SK-N-SH treated with all-trans-retinoic acid at 6 μM for 48 hours (cell line): ENCODE measurements around the gene ANKRD36.
"Not testable (repeated sequence)": the region's sequence is repeated elsewhere in the genome, so short reads cannot be mapped to it uniquely, and the experiment has no call there.

Source experiments
- ARNTL ChIP-seq: fragments of 450-650 bp; formaldehyde crosslinking; IDR thresholded peaks from 2 replicates; pipeline ENCODE4 v1.5.0; 2020; ENCODE audit warnings: low read depth, mild to moderate bottlenecking, moderate library complexity, borderline replicate concordance
- CREB5 ChIP-seq: fragments of 250-450 bp; sonication (Bioruptor Pico); IDR thresholded peaks from 2 replicates; pipeline ENCODE4 v1.5.1; 2020; ENCODE audit warnings: low read depth, mild to moderate bottlenecking, moderate library complexity
- ISL1 ChIP-seq: fragments of 250-450 bp; sonication (Bioruptor Pico); IDR thresholded peaks from 2 replicates; pipeline ENCODE4 v2.1.2; 2022; ENCODE audit warnings: mild to moderate bottlenecking, moderate library complexity
- RARB ChIP-seq: fragments of 250-450 bp; sonication (Bioruptor Pico); IDR thresholded peaks from 2 replicates; pipeline ENCODE4 v1.8.0; 2021; ENCODE audit warnings: mild to moderate bottlenecking, moderate library complexity
- TCF4 ChIP-seq: fragments of 250-450 bp; sonication (Bioruptor Pico); IDR thresholded peaks from 2 replicates; pipeline ENCODE4 v1.8.0; 2021; ENCODE audit warnings: mild to moderate bottlenecking, moderate library complexity, borderline replicate concordance
- ZC3H10 ChIP-seq: fragments of 250-450 bp; sonication (Bioruptor Pico); IDR thresholded peaks from 2 replicates; pipeline ENCODE4 v1.5.1; 2021; ENCODE audit warnings: mild to moderate bottlenecking, moderate library complexity
- ZFP3 ChIP-seq: fragments of 250-450 bp; sonication (Bioruptor Pico); IDR thresholded peaks from 2 replicates; pipeline ENCODE4 v1.5.0; 2020; ENCODE audit warnings: mild to moderate bottlenecking, moderate library complexity

- TF ChIP-seq RARB (CRISPR knock-in tag); ZC3H10 (CRISPR knock-in tag); ZFP3 (CRISPR knock-in tag); ISL1 (CRISPR knock-in tag); TCF4 (CRISPR knock-in tag); ARNTL; CREB5 (CRISPR knock-in tag): not testable (repeated sequence)
Measured at GRCh38 chr2:97195349-97195748, 82.4 kb downstream of the ANKRD36 start.
